Subcutaneous abdominal adipose tissue (tissue), 5 donors: ENCODE results near the gene CLDN34.

ENCODE experiments used
- H3K27ac ChIP-seq: one replicate; pipeline ENCODE4 v1.7.0; 2013; ENCODE audit warnings: low read depth, mild to moderate bottlenecking, inconsistent platforms, low read length, moderate library complexity
- H3K27me3 ChIP-seq, 5 donors: one replicate each; pipeline ENCODE4 v1.7.0; 2013; ENCODE audit warnings: low read length in 5 of 5, inconsistent platforms in 1 of 5; ENCODE audit not compliant: control insufficient read depth in 5 of 5, insufficient read depth in 4 of 5
- H3K36me3 ChIP-seq, 5 donors: one replicate each; pipeline ENCODE4 v1.7.0; 2013; ENCODE audit warnings: low read length in 5 of 5; ENCODE audit not compliant: control insufficient read depth in 5 of 5, insufficient read depth in 5 of 5
- H3K4me1 ChIP-seq, 5 donors: one replicate each; pipeline ENCODE4 v1.7.0; 2013; ENCODE audit warnings: low read length in 5 of 5, mild to moderate bottlenecking in 3 of 5, moderate library complexity in 1 of 5; ENCODE audit not compliant: control insufficient read depth in 5 of 5, insufficient read depth in 5 of 5
- H3K4me3 ChIP-seq, 5 donors: one replicate each; pipeline ENCODE4 v1.7.0; 2013; ENCODE audit warnings: low read length in 5 of 5, low read depth in 1 of 5
- H3K9ac ChIP-seq, 5 donors: one replicate each; pipeline ENCODE4 v1.7.0; 2013; ENCODE audit warnings: low read length in 5 of 5, mild to moderate bottlenecking in 4 of 5, moderate library complexity in 3 of 5
- H3K9me3 ChIP-seq, 5 donors: one replicate each; pipeline ENCODE4 v1.7.0; 2013; ENCODE audit warnings: low read length in 5 of 5; ENCODE audit not compliant: control insufficient read depth in 5 of 5
- donor health status: healthy.
- donor health status: healthy.
- donor health status: healthy.
- donor health status: healthy.
- donor health status: healthy.

CLDN34 gene

DNA sequence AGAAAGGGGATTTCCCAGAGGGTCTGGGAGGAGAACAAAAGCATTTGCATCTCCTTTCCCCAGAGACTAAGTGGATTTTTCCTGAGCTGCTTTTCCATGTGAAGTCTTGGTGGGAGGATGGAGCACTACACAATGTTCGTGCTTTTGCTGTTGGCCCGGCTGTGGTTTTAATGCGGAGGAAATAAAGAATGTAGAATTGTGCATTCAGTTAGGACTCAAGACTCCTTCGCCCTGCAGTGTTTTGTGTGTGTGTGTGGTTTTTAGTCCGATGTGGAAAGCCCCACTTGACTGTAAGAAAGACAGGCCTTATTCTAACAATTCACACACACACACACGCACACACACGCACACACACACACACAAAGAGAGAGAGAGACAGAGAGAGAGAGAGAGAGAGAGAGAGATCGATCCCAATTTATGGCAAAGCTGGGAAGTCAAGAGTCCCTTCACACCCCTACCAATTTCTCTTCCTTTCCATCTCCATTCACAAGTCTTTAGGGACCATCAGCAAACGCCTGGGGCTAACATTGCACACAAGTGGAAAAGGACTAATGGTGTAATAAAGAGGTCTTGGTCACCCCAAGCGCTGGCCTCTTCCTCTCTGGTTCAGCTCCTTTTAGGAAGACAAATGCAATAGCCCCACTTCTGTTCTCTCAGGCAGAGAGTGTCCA lies 44.2 kb downstream of the CLDN34 start:
- H3K4me1 ChIP-seq = peaks cover 0 to 30% (median 5%) of the 10 kb centered on the region in 5 donors
- H3K9ac ChIP-seq = no peak overlapping the region
- peaks cover 0 to 19% (median 7%) of the 10 kb centered on the region in 5 donors for H3K27me3 ChIP-seq
- peaks cover 0 to 4% (median 3%) of the 10 kb centered on the region in 5 donors for H3K9me3 ChIP-seq
- no peaks in the 10 kb centered on the region for H3K36me3 ChIP-seq
- H3K4me3 ChIP-seq = peak overlapping the region in 1 of 5 donors; percentile 27
- H3K27ac ChIP-seq = peak overlapping the region; percentile 9

DNA sequence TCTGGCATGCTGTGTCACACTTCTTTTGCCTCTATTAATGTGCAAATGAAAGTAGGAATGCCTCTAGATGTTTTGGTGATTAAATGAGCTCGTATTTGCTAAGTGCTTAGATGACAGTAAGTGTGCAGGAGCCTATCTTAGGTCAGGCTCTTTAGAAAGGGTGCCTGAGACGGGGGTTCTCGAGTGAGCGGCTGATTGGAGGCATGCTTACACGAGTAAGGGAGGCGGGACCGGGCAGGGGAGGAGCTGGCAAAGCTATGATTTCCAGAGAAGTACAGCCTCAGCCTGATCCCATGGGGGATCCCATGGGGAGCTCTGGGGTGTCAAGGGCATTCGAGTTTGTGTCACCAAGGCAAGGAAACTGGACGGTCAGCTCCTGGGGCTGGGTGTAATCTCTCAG lies 44.8 kb downstream of the CLDN34 start:
- H3K9me3 ChIP-seq = peaks cover 0 to 4% (median 3%) of the 10 kb centered on the region in 5 donors
- H3K27ac ChIP-seq = no peak overlapping the region
- H3K36me3 ChIP-seq = no peaks in the 10 kb centered on the region
- peaks cover 0 to 19% (median 5%) of the 10 kb centered on the region in 5 donors for H3K27me3 ChIP-seq
- H3K4me3 ChIP-seq = no peak overlapping the region
- peaks cover 0 to 33% (median 9%) of the 10 kb centered on the region in 5 donors for H3K4me1 ChIP-seq
- no peak overlapping the region for H3K9ac ChIP-seq

DNA sequence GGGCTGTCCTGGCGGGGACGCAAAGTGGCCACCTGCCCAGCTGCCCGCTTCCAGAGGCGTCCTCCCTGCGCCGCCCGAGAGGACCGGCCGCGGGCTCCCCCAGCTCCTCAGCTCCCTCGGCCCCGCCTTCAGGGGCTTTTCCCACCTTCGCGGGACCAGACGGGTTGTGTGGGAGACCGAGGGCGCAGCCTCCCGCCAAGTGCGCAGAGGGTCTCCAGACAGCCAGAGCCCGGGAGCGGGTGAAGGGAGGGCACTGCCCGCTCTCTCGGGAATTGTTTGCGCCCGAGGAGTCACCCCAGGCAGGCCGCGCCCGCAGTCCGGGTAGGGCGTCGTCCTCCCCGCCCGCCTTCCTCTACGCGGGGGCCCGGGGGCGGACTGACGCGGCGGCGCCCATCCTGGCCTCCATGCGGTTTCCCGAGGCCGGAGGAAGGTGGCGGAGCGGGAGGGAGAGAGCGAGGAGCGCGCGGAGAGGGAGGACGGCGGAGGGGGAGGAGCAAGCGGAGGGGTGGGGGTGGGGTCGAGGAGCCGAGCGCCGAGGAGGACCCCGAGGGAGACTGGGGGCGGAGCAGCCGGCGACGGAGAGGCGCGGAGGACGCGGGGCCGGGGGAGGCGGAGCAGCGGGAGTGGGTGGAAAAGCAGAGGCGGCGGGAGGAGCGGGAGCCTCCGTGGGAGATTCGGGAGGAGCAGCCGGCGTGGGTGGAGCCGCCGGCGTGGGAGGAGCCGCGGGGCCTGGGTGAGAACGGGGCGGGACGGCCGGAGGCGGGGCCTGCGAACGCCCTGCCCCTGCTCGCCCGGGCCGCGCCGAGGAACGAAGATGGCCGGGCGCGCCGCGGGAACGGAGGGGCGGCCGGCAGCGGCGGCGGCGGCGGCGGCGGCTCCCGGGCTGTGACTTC lies 47.5 kb downstream of the CLDN34 start:
- Histone ChIP-seq H3K36me3 (no peaks in the 10 kb centered on the region), H3K9ac (peak overlapping the region in 3 of 5 donors; percentile 22 to 69 (median 48)), H3K4me3 (peak overlapping the region; percentile 53 to 63 (median 57))

DNA sequence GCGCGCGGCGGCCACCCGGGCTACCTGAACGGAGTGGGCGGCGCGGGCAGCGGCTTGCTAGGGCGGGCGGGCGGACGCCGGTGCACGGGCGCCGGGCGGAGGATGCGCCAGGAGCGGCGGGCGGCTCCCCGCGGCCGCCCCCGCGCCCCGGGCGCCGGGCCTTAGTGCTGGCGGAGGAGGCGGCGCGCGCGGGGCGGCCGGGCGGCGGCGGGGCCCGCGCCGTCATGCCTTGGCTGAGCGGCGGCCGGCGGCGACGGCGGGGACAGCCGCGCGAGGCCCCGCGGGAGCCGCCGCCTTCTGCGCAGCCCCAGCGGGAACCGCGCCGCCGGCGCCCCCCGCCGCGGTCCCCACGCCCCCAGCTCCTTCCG lies 48.2 kb downstream of the CLDN34 start:
- Histone ChIP-seq H3K4me1 (peaks cover 0 to 35% (median 14%) of the 10 kb centered on the region in 5 donors), H3K36me3 (no peaks in the 10 kb centered on the region), H3K4me3 (peak overlapping the region in 3 of 5 donors; percentile 59 to 64 (median 63)), H3K9me3 (no peaks in the 10 kb centered on the region), H3K27me3 (peaks cover 0 to 9% (median 5%) of the 10 kb centered on the region in 5 donors), H3K27ac (no peak overlapping the region), H3K9ac (no peak overlapping the region)

More for the DNA sequence above, 47.5 kb downstream of the CLDN34 start:
- no peaks in the 10 kb centered on the region for H3K9me3 ChIP-seq
- H3K27ac ChIP-seq = peak overlapping the region; percentile 65
- peaks cover 0 to 41% (median 14%) of the 10 kb centered on the region in 5 donors for H3K4me1 ChIP-seq
- peaks cover 0 to 9% (median 5%) of the 10 kb centered on the region in 5 donors for H3K27me3 ChIP-seq

DNA sequence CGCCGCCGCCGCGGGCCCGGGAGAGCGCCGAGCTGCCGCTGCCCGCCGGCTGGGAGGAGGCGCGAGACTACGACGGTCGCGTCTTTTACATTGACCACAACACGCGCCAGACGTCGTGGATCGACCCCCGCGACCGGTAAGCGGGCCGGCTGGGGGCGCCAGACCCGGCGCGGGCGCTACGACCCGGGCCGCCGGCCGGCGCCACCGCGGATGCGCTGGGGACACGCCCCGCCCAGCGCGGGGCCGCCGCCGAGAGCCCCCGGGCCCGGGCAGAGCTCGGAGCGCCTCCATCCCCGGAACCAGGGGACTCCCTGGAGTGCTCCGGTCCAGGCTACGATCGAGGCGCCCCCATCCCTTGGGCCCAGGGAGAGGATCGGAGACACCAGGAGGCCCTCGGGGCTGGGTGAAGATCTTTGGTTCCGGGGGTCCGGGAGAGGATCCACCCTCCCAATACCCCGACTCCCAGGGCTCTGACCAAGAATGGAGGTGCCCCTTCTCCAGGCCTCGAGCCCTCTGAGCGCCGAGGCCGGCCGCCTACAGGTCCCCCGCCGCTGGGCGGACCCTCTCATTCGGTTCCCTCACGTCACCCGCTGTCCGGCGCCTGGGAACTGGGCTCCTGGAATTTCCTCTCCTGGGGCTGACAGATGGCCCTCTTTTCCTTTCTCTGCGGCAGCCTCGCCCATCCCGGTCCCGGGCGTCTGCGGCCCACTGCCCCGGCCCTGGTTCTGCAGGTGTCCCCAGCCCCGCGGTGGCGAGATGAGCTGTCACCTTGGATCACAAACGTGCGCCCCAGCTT lies 48.8 kb downstream of the CLDN34 start:
- Histone ChIP-seq H3K4me1 (peaks cover 0 to 31% (median 14%) of the 10 kb centered on the region in 5 donors), H3K27me3 (peaks cover 0 to 9% (median 4%) of the 10 kb centered on the region in 5 donors), H3K27ac (peak overlapping the region; percentile 65), H3K9ac (peak overlapping the region in 3 of 5 donors; percentile 24 to 69 (median 56)), H3K4me3 (peak overlapping the region in 4 of 5 donors; percentile 59 to 64 (median 62)), H3K36me3 (no peaks in the 10 kb centered on the region), H3K9me3 (no peaks in the 10 kb centered on the region)

DNA sequence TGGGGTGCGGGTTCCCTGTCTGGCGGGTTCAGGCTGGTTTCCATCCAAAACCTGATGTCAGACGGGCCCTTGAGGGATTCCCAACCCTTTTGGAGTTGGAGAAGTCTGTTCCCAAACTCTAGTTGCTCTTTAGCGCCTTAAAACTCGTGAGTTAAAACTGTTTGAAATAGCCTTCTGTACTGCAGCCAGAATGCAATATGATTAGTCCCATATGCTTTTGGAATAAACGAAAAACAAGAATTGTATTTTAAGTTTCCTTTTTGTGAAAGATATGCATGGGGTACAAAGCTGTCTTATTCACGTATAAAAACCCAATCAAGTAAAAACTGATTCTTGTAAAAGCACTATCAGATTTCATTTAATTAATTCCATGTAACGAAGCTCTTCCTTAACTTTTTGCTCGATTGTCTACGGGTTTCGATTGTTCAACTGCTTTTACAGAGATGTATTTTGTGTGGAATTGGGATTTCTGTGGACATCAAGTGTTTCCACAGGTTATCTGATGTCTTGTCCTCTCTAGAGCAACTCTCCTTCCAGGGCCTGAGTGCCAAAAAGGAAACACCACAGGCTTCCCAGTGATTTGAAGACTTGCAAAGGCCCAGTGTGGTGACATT lies 49.5 kb downstream of the CLDN34 start:
- no peaks in the 10 kb centered on the region for H3K36me3 ChIP-seq
- no peaks in the 10 kb centered on the region for H3K9me3 ChIP-seq
- peak overlapping the region in 2 of 5 donors; percentile 26 to 31 for H3K9ac ChIP-seq
- H3K4me1 ChIP-seq = peaks cover 0 to 29% (median 14%) of the 10 kb centered on the region in 5 donors
- H3K27ac ChIP-seq = peak overlapping the region; percentile 65
- H3K27me3 ChIP-seq = peaks cover 0 to 8% (median 2%) of the 10 kb centered on the region in 5 donors
- peak overlapping the region in 4 of 5 donors; percentile 59 to 64 (median 62) for H3K4me3 ChIP-seq

DNA sequence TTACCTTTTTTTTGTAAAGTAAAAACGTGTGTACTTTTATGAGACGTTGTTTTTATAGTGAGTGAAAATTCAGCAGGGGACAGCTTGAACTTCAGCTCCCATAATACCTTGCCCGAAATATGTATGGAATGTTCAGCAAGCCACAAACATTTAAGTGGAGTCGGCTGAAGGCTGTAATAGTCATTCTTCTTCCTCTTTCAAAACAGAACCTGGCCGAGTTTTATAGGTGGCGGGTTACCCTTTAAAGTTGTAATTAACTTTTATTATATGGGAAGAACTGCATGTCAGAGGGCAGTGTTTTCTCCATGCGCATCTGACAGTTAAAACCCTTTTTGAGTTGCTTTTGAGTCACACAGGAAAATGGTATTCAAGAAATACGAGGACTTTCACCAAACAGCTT lies 50.7 kb downstream of the CLDN34 start:
- Histone ChIP-seq H3K9ac (no peak overlapping the region), H3K27ac (no peak overlapping the region), H3K4me3 (no peak overlapping the region), H3K9me3 (no peaks in the 10 kb centered on the region), H3K36me3 (no peaks in the 10 kb centered on the region), H3K27me3 (peaks cover 0 to 6% (median 4%) of the 10 kb centered on the region in 5 donors), H3K4me1 (peaks cover 0 to 22% (median 14%) of the 10 kb centered on the region in 5 donors)
